ENCODE measurements around the gene HCN1. TPM values are rescaled to one million over a fixed set of nuclear protein-coding genes. Genes with fewer than 3 reads are reported as not detected.
A peak's percentile ranks its signal among the peaks of the same experiment; 100 is the strongest.
"Not testable (repeated sequence)": the region's sequence is repeated elsewhere in the genome, so short reads cannot be mapped to it uniquely, and the experiment has no call there.

The HCN1 gene
- total RNA-seq, 1 experiment from 2014 or later, result not detected

DNA sequence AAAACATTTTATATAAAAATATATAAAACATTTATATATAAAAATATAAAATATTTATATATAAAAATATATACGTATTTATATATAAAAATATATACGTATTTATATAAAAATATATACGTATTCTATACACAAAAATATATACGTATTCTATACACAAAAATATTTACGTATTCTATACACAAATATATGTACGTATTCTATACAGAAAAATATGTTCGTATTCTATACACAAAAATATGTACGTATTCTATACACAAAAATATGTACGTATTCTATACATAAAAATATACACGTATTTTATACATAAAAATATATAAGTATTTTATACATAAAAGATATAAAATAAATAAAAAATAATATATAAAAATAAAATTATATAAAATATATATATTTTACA is 323.6 kb downstream of the HCN1 start:
- DNase-seq (ENCODE audit: unreplicated experiment), result no peak
- CTCF ChIA-PET, result no interaction called here
- intact Hi-C loops (cut with micrococcal nuclease), result no loop called here
- H3K4me1 Mint-ChIP-seq (ENCODE audit: insufficient read depth, unreplicated experiment), result no peaks in the 10 kb centered on the region
- no peaks in the 10 kb centered on the region for H3K27me3 Mint-ChIP-seq (ENCODE audit: insufficient read depth, unreplicated experiment)
- no TSS peak for BruUV-seq (replicated peaks)
- POLR2A ChIA-PET, result no interaction called here
- no peak for TF ChIP-seq CTCF (IDR thresholded peaks at IDR 0.05; ENCODE audit: unreplicated experiment)
- no peak overlapping the region for H3K4me3 Mint-ChIP-seq (ENCODE audit: unreplicated experiment)
- no peaks in the 10 kb centered on the region for H3K36me3 Mint-ChIP-seq (ENCODE audit: insufficient read depth, unreplicated experiment)
- H3K27ac Mint-ChIP-seq (ENCODE audit: low read depth, unreplicated experiment), result no peak overlapping the region
- H3K9me3 Mint-ChIP-seq (ENCODE audit: unreplicated experiment), result no peaks in the 10 kb centered on the region

DNA sequence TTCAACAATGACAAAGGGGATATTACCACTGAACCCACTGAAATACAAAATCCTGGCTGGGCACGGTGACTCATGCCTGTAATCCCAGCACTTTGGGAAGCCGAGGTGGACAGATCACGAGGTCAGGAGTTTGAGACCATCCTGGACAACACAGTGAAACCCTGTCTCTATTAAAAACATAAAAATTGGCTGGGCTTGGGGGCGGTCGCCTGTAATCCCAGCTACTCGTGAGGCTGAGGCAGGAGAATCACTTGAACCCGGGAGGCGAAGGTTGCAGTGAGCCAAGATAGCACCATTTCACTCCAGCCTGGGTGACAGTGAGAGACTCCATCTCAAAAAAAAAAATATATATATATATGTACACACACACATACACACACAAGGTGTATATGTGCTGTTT is 324.8 kb downstream of the HCN1 start:
- POLR2A ChIA-PET; intact Hi-C loops (cut with micrococcal nuclease); H3K27ac Mint-ChIP-seq (ENCODE audit: low read depth, unreplicated experiment); H3K4me1 Mint-ChIP-seq (ENCODE audit: insufficient read depth, unreplicated experiment); H3K9me3 Mint-ChIP-seq (ENCODE audit: unreplicated experiment); DNase-seq (ENCODE audit: unreplicated experiment); H3K27me3 Mint-ChIP-seq (ENCODE audit: insufficient read depth, unreplicated experiment); BruUV-seq (replicated peaks); H3K4me3 Mint-ChIP-seq (ENCODE audit: unreplicated experiment); H3K36me3 Mint-ChIP-seq (ENCODE audit: insufficient read depth, unreplicated experiment): not testable (repeated sequence)
- CTCF ChIA-PET, result interaction anchor here (0.6 kb wide), 1 partner anchor 170 kb away, joined by 3 read pairs; no protein-coding TSS in a partner anchor

- no peak overlapping the region for H3K4me3 Mint-ChIP-seq (ENCODE audit: unreplicated experiment)
- H3K36me3 Mint-ChIP-seq (ENCODE audit: insufficient read depth, unreplicated experiment), result no peaks in the 10 kb centered on the region
- POLR2A ChIA-PET, result no interaction called here
- H3K27ac Mint-ChIP-seq (ENCODE audit: low read depth, unreplicated experiment), result no peak overlapping the region
- no peak for TF ChIP-seq CTCF (IDR thresholded peaks at IDR 0.05; ENCODE audit: unreplicated experiment)
- no peaks in the 10 kb centered on the region for H3K27me3 Mint-ChIP-seq (ENCODE audit: insufficient read depth, unreplicated experiment)
- CTCF ChIA-PET, result no interaction called here
- no TSS peak for BruUV-seq (replicated peaks)
- intact Hi-C loops (cut with micrococcal nuclease), result no loop called here
- H3K9me3 Mint-ChIP-seq (ENCODE audit: unreplicated experiment), result no peaks in the 10 kb centered on the region
- DNase-seq (ENCODE audit: unreplicated experiment), result peak; percentile 25
- peaks cover 6% of the 10 kb centered on the region for H3K4me1 Mint-ChIP-seq (ENCODE audit: insufficient read depth, unreplicated experiment)
Measured at GRCh38 chr5:45355189-45355992, 340.8 kb downstream of the HCN1 start.

- no TSS peak for BruUV-seq (replicated peaks)
- H3K27me3 Mint-ChIP-seq (ENCODE audit: insufficient read depth, unreplicated experiment), result no peaks in the 10 kb centered on the region
- POLR2A ChIA-PET, result interaction anchor here (0.7 kb wide), 1 partner anchor 17 kb away, joined by 3 read pairs; no protein-coding TSS in a partner anchor
Measured at GRCh38 chr5:45336464-45336863, 359.7 kb downstream of the HCN1 start.

More at GRCh38 chr5:45336464-45336863, 359.7 kb downstream of the HCN1 start:
- CTCF ChIA-PET, result no interaction called here
- intact Hi-C loops (cut with micrococcal nuclease), result no loop called here
- no peak for TF ChIP-seq CTCF (IDR thresholded peaks at IDR 0.05; ENCODE audit: unreplicated experiment)
- no peaks in the 10 kb centered on the region for H3K4me1 Mint-ChIP-seq (ENCODE audit: insufficient read depth, unreplicated experiment)
- DNase-seq (ENCODE audit: unreplicated experiment), result peak; percentile 6
- no peak overlapping the region for H3K27ac Mint-ChIP-seq (ENCODE audit: low read depth, unreplicated experiment)
- H3K36me3 Mint-ChIP-seq (ENCODE audit: insufficient read depth, unreplicated experiment), result no peaks in the 10 kb centered on the region
- no peak overlapping the region for H3K4me3 Mint-ChIP-seq (ENCODE audit: unreplicated experiment)
- H3K9me3 Mint-ChIP-seq (ENCODE audit: unreplicated experiment), result no peaks in the 10 kb centered on the region

Measured in MCF 10A (cell line).